HG03103 (cell line): Measurements from ENCODE around the gene PTPRU.

Source experiments
- ATAC-seq: cut with Tn5 transposase; IDR thresholded peaks from one replicate; pipeline ENCODE4 v1.9.1; 2021; ENCODE audit warnings: low read depth; ENCODE audit not compliant: unreplicated experiment

PTPRU gene

DNA sequence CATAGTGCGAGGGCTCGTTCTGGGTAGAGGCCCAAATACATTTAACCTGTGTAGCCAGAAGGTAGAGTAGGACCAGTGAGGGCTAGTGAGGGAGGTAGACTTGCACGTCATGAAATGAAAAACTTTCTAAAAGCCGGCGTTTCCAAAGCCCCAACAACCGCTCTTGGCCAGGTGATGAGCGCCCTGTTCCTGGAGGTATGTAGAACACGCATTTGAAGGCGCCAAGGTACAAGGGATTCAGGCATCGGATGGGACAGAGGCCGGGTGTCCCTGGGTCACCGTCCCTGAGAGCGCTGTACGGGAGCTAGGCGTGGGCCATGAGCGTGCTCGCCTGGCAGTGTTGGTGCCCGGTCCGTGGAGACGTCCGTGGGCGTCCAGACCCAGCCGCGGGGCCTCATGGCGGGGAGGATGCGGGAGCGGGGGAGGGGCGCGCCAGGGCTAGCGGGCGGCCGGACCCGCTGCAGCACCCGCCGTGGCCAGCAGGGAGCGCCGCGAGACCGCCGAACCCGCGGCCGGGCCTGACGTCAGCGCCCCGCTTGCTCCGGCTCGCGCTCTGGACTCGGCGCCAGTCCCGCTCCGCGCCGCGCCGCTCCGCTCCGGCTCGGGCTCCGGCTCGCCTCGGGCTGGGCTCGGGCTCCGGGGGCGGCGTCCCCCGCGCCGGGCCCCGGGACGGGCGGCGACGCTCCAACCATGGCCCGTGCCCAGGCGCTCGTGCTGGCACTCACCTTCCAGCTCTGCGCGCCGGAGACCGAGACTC lies at the start of gene PTPRU:
PTPRU (plus strand) TSS at position 568 of the 757 bp plus-strand sequence; CDS start at position 691, 123 bp downstream.
- peak; percentile 66 for ATAC-seq

DNA sequence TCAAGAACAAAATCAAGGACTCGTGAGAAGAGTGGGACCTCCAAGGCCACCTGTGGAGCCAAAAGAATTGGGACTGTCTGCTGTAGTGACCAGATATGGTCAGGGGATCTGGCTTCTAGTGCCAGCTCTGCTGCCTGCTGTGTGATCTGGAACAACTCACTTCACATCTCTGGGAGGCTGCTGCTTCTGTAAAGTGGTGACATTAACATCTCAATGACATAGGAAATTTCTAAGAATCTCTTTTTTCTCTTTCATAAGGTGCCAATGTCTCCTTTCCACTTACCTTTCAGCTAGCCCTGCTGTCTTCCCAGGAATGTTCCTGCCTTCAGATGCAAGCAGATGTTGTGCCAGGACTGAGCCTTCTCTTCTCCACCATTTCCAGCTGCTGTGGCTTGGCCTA lies 49.6 kb upstream of the PTPRU start:
- no peak for ATAC-seq

DNA sequence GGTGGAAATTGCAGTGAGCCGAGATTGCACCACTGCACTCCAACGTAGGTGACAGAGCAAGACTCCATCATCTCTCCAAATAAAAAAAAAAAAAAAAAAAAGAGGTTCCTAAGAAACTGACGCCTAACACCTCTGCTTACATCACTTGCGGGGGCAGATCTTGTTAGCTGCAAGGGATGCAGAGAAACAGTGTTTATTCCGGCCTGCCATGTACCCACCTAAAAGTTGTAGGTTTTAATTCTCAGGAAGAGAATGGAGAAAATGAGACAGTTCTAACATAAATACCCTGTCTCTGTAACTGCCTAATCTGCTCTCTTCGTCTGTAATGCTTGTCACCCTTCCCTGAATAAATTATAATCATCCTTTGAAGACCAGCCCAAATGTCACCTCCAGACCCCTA lies 45.6 kb upstream of the PTPRU start:
- ATAC-seq, result no peak

DNA sequence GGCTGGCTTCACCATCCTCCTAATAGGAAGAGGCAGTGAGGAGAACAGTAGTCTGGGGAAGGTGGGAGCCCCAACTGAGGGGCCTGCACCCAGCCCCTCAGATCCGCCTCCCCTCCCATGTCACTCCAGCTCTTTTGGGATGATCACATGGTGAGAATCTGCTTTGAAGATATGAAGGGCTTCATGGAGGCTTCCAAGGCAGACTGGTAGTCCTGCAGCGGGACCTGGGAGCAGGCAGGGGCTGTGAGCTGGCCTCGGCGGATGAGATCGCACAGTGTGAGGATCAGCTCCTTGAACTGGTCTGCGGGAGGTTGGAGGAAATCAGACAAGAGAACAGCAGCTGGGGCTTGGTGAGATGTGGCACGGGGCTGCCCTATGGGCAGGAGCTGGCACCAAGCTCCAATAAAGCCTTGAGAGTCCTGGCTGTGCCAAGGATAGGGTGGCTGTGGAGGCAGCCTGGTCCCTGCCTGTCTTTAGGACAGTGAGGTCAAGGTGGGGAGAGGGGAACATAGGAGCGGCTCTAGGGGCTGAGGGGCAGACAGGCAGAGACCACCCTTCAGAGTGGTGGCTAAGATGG lies 42.4 kb upstream of the PTPRU start:
- ATAC-seq, result no peak

DNA sequence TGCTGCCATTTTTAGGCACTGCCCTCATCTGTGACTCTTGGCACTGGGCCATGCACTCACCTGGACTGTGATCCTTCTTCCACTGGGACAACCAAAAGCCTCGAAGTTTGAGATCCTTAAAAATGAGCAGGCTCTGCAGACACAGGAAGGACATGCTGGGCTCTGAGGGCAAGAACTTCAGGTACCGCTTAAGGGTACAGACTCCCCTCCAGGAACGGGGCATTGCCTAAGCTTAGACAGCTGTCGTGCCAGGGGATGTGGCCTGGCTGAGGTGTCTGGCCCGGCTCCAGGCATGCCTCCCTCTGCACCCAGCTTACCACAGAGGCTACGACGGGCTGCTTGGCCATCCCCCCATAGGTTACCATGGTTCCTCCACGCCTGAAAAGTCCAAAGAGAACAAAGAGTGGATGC lies 40.4 kb upstream of the PTPRU start:
- no peak for ATAC-seq

DNA sequence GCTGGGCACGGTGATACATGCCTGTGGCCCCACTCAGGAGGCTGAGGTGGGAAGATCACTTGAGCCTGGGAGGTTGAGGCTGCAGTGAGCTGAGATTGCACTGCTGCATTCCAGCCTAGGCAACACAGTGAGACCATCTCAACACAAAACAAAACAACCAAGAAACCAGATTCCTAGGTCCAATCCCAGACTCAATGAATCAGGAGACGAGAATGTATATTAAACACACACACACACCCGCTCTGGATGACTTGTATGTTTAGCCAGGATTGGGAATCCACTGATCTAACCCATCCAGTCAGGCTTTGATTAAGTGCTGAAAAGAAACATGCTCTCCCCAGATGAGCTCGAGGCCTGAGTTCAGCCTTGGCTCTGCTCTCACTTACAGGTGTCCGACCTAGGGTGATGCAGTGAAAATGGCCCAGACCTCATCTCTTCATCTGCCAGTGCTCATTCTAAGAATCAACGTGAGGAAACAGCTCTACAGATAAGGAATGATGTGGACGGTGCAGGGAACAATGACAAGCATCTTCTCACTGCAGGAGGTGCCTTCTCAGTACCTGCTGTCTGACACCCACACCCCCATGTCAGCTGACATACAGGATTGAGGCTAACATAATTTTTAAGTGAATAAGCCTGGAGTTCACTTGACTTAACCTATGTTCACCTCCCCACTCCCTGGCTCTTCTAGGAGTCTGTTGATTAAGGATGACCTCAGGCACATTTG lies 39.3 kb upstream of the PTPRU start:
- no peak for ATAC-seq

DNA sequence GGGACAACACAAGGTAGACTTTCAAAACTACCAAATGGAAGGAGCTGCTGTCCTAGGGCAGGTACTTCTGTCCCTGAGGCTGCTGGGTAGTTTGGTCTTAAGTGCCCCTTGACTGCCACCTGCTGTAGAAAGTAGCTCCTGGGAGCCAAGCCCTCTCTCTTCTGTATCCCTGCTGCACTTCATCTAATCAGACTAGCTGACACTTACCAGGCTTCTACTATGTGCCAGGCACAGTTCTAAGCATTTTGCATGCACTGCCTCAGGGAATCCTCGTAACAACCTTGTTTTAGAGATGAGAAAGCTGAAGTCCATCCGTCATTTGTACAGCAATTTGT lies 38.8 kb upstream of the PTPRU start:
- ATAC-seq, result no peak

DNA sequence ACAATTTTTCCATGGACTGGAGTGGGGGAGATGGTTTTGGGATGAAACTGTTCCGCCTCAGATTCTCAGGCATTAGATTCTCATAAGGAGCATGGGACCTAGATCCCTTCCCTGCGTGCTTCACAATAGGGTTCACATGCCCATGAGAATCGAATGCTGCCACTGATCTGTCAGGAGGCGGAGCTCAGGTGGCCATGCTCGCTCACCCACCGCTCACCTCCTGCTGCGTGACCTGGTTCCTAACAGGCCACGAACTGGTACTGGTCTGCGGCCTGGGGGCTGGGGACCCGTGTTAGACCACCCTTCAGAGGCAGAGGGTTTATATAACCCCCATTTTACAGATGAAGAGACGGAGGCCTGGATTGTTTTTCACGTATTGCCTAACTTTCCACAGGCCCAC lies 38.3 kb upstream of the PTPRU start:
- no peak for ATAC-seq

DNA sequence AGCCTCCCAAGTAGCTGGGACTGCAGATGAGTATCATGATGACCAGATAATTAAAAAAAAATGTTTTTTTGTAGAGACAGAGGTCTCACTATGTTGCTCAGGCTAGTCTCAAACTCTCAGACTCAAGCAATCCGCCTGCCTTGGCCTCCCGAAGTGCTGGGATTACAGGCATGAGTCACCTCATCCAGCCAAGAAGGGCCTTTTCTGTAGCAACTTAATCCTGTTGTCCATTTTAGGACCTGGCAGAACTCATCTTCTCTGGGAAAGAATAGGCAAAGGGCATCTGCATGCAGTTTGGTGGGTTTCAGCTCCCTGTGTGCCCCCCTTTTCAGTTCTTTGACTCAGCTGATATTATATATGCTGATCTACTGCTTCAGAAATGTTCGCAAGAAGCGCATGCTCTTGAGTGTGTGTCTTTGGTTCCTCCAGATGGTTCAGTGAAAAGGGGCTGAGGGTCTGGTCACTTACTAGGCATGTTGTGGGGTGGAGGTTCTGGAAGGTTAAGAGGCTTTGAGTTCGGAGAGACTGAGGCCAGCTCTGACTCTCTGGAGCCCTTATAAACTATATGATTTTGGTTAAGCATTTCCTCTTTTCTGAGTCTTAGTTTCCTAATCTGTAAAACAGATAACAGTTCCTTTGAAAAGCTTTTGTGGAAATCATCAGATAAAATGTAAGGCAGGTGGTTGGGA lies 35.3 kb upstream of the PTPRU start:
- ATAC-seq, result no peak

DNA sequence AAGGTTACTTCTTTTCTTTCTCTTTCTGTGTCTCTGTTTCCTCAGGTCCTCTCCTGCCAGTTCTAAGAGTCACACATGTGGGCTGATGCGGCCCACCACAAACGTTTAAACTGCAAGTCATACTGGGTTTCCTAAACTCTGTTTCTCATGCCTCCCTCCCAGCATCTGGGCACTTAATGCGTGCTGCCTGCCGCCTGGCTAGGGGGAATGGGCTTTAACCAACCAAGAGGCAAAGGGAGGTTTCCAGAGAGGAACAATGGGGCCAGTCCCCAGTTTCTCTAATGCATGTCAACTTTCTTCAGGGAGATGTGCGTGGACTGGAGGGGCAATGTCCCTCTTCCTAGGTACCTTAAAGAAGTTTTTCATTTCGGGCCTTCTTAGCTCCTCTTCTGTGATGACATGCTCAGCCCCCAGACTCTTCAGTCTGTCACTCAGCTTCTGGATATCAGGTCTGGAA lies 34.7 kb upstream of the PTPRU start:
- no peak for ATAC-seq

DNA sequence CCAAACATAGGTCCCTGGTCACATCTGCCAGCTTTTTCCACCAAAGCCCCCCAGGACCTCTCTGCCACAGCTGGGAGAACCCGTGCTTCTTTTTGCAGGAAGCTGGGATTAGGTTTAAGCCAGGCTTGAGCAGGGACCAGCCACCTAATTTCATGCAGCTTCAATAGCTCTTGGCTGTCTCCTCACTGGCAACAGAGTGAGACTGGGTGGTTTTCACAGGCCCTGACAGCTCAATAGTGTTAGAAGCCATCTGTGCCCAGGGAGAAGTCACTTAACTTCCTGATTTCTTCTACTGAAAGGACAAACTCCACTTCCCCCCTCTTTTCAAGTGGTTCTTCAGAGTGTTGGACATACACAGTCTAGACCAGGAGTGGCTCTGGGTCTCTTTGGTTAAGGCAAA lies 34.3 kb upstream of the PTPRU start:
- ATAC-seq, result no peak

DNA sequence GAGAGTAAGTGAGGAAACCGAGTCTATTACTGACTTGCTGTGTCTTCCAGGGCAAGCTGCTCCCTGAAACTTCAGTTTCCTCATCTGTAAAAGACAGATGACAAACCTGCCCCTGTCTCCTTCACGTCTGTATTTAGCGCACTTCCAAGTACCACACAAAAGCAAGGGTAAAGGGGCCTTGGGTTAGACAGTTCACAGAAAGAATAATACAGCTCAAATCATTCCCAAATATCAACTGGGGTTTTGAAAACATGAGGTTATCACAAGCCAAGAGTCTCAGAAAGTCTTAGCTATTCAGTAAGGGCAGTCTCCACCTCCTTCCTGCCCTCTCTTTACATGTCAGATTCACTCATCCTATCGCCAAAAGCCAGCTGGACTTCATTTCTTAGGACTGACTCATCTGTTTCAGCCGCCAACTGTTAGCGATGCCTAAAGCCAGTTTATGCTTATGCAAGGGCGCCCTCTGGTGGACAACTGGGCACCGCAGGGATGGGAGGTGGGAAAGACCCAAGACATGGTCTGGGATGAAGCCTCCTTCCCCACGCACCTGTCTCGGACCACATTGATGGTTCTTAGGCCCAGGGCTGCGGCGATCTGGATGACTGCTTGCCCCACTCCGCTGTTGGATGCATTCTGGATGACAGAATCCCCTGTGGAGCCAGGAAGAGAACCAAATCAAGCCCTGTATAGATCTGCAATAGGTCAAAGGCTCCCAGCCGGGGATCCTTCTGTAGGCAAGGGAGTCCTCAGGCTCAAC lies 33.6 kb upstream of the PTPRU start:
- peak; percentile 68 for ATAC-seq

DNA sequence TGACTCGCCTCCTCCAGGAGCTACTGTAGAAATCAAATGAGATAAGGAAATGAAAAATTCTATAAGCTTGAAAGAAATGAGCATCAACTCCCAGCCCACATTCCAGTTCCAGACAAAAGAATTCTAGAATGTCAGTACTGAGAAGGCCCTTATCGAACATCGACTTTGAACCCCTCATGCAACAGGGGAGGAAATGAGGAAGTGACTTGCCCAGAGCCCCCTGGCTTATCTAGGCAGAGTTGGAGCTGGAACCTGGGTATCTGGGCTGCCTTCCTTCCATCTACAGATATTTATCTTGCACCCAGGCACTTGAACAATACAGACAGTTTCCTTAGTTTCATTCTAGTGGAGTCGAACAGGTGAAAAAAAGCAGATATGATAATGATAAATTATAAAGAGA lies 27.9 kb upstream of the PTPRU start:
- no peak for ATAC-seq

DNA sequence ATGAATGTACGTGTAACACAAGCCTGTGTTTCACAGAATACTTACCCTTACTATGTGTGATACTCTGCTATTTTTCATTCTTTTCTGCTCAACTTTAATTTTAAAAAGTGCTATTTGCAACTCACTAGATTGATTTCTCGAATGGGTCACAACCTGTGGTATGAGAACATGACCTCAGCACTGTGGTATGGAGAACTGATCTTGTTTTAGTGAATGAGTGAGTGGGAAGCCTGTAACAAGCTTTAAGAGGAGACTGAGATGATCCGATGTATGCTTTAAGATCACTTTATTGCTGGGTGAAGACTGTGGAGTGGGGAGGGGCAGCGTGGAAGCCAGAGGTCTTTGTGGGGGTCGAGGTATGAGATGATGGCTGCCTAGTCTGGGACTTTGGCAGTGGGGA lies 27.1 kb upstream of the PTPRU start:
- ATAC-seq, result no peak

DNA sequence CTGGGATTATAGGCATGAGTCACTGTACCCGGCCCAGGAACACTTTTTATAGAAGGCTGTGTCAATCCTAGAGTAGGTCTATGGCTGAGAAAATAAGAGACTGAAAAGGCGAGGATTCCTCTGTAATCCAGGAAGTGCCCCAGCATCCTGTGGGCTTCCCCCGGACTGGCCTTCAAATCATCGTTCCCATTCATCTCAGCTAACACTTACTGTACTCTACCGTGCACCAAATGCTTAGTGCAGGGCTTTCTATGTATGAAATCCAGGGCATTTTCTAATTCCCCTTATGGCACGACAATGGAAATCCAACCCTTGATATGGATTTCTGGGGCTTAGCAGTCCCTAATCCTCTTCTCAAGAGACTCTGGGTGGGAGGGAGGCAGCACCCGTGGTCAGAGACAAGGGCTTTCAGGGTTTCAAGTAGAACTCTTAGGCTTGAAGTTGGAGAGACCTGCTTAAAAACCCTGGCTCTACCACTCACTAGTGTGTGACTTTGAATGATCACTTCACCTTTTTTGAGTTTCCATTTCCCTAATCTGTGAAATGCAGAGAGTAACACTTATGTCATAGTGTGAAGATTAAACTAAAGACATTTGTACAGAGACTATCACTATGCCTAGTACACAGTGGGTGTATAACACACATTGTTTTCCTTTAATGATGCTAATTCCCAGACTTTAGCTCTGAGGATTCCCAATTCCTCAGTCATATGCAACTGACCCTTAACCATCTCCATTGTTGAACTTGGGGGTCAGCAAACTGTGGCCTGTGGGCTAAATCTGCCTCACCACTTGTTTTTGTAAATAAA lies 25.8 kb upstream of the PTPRU start:
- no peak for ATAC-seq

DNA sequence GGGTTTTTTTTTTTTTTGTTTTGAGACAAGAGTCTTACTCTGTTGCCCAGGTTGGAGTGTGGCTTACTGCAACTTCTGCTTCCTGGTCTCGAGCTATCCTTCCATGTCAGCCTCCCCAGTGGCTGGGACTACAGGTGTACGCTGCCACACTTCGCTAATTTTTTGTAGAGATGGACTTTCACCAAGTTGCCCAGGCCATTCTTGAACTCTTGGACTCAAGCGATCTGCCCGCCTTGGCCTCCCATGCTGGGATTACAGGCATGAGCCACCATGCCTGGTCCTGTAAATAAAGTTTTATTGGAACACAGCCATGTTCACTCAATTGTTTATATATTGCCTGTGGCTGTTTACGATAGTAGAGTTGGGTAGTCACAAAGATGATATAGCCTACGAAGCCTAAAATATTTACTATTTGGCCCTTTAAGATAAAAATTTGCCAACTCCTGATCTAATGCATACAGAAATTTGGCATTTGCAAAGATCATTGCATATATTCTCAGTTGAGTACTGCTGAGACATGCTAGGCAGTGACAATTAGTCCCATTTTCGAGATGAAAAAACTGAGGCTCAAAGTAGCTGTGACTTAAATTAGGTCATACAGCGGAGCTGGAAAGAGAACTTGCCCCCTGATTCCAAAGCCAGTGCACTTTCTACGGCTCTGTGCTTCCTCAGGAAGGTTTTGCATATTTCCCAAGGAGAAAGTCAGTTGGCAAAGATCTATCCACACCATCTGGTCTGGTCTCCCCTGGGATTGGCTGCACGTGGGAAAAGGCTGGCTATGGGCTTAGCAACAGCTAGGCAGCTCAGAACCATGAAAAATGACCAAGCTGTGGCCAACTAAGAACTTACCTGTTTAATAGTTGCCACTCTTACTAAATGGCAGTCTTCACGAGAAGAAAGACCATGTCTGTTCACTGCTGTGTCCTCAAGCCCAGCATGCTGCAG lies 25.0 kb upstream of the PTPRU start:
- ATAC-seq, result no peak

DNA sequence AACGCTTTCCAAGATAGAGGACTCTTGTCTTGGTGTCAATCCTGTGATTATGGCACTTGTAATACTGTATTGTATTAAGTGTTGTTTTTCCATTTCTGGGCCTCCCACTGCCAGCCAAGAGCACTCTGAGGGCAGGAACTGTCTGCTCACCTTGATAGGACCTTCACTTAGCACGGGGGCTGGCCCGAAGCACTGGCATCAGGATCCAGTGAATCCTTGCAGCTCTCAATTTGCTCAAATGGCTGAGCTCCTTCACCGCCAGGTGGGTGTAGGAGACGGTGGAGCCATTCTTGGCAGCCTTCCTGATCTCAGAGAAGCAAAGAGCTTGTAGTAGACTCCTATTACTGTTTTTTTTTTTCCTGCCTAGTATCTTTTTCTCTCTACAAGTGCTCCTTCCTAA lies 23.3 kb upstream of the PTPRU start:
- ATAC-seq, result no peak

DNA sequence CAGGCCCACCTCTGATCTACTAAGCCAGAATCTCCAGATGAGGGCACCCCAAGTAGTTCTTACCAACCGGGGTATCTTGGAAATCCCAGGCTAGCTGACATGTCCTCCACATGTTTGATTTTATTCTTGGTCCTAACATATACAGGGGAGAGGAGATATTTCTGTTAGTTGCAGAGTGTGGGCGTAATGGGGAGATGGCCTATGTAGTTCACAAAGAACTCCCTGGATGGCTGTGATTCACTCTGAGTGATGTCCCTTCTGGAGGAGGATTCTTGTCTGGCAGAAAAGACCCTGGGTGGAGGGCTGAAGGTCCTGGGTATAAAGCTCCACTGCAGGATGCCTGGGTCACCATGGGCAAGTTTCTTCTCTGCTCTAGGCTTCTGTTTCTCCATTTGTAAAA lies 18.7 kb upstream of the PTPRU start:
- no peak for ATAC-seq

DNA sequence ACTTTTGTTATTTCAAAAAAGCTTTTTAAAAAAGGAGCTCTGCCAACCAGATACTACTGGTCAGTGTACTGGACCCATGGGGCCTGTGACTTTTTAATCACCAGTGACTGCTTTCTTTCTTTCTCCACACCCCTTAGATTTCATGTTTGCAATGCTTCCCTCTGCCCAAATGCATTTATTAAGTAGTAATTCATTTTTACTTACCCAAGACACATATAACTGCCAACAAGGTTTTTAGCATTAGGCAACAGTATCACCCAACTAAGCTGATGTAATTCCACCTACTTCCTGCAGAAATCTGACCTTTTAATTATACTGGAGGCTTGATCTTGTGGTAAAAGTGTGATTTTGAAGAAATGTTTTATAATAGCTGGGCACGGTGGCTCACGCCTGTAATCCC lies 18.1 kb upstream of the PTPRU start:
- no peak for ATAC-seq
